Small intestine (tissue), 7 donors: Measurements from ENCODE around the gene MGAT1. TPM values are rescaled to one million over a fixed set of nuclear protein-coding genes. Genes with fewer than 3 reads are reported as not detected.

Source experiments
- DNase-seq, 2 donors: peaks; one replicate each; pipeline versions ENCODE4 v3.0.0 to v3.0.0-alpha.2; 2013
- FAIRE-seq: peaks from 2 replicates; lab custom pipeline; 2012; peaks lifted over from hg19 to GRCh38; lab: Jason Lieb, UNC
- H3K27ac ChIP-seq, 3 donors: one replicate each; pipeline ENCODE4 v1.5.1; 2013; ENCODE audit warnings: low read length in 2 of 3, mild to moderate bottlenecking in 2 of 3, control low read depth in 1 of 3, inconsistent platforms in 1 of 3, low read depth in 1 of 3, moderate library complexity in 1 of 3
- H3K27me3 ChIP-seq, 3 donors: one replicate each; pipeline ENCODE4 v1.6.1; 2013; ENCODE audit warnings: low read length in 3 of 3, inconsistent platforms in 1 of 3; ENCODE audit not compliant: control insufficient read depth in 3 of 3, insufficient read depth in 3 of 3
- H3K36me3 ChIP-seq, 3 donors: one replicate each; pipeline ENCODE4 v1.6.1; 2013; ENCODE audit warnings: low read length in 3 of 3, inconsistent platforms in 1 of 3, low read depth in 1 of 3, mild to moderate bottlenecking in 1 of 3, moderate library complexity in 1 of 3; ENCODE audit not compliant: control insufficient read depth in 3 of 3, insufficient read depth in 2 of 3
- H3K4me1 ChIP-seq, 3 donors: one replicate each; pipeline ENCODE4 v1.6.1; 2013; ENCODE audit warnings: low read length in 2 of 3, inconsistent platforms in 1 of 3, low read depth in 1 of 3, mild to moderate bottlenecking in 1 of 3, moderate library complexity in 1 of 3; ENCODE audit not compliant: control insufficient read depth in 3 of 3, insufficient read depth in 2 of 3
- H3K4me3 ChIP-seq, 3 donors: one replicate each; pipeline ENCODE4 v1.5.1; 2013; ENCODE audit warnings: low read length in 3 of 3, control low read depth in 1 of 3, inconsistent platforms in 1 of 3, low read depth in 1 of 3, mild to moderate bottlenecking in 1 of 3, moderate library complexity in 1 of 3
- H3K9me3 ChIP-seq, 2 donors: one replicate each; pipeline ENCODE4 v1.6.1; 2013; ENCODE audit warnings: low read depth in 1 of 2, low read length in 1 of 2; ENCODE audit not compliant: control insufficient read depth in 2 of 2, insufficient read depth in 1 of 2
- WGBS, 3 donors: extraction: QIAGEN DNeasy Blood & Tissue Kit; methylation state at CpG; one replicate each; pipeline ENCODE4 v1.1.7; 2013; 5-methylcytosine and 5-hydroxymethylcytosine counted together
- polyA plus RNA-seq, 4 donors: library from polyadenylated mRNA; stranded (reverse) in 3 of 4; unstranded in 1 of 4; fragments of 200-250 nt in 3 of 4; fragments of 120-200 nt in 1 of 4; gene quantifications; one replicate each; pipeline versions ENCODE4 v1.2.1 to v1.2.3, GENCODE V29; 2013
- donor health status: healthy with polysubstance abuse.
- donor health status: control.
- donor health status: control.
- donor health status: Bipolar disorder and iron deficiency.
- donor health status: healthy.

MGAT1 gene
- polyA plus RNA-seq, 4 donors: 52.3 to 125 (median 89.2) TPM

DNA sequence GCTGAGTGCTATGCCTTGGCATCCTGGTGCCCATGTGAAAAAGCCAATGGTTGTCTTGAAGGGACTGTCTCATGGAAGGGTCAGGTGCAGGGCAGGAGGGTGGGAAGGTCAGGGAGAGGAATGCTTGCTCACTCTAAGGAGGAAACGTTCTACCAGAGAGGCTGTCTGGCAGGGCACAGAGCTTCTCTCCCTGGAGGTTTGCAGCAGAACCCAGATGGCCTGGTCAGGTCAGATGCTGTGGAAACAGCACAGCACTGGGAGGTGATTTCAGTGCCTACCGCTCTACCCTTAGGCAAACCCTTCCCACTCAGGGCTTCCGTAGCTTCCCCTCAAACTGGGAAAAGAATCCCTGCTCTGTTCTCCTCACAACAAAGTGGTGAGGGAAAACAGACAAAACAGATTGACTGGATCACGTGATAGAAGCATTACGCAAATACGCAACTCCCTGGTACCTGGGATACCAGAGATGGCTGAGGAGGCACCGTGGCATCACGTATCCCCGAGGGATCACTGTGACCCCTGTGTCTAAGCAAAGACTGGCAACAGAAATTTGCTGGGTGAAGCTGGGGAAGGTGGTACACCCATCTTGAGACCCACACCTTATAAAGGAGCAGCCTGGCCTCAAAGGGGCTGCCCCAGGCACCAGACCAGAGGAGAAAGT lies 3.9 kb upstream of the MGAT1 start:
- no peaks in the 10 kb centered on the region for H3K27me3 ChIP-seq
- H3K4me1 ChIP-seq: peaks cover 9 to 45% (median 24%) of the 10 kb centered on the region in 3 donors
- FAIRE-seq (no peak), DNase-seq (no peak)
- no peaks in the 10 kb centered on the region for H3K9me3 ChIP-seq
- H3K36me3 ChIP-seq: peaks cover 0 to 32% (median 0%) of the 10 kb centered on the region in 3 donors
- WGBS, 3 donors: 62 to 72% (median 65%) methylated on average over 9 of the region's 9 CpGs
- peak overlapping the region in 2 of 3 donors; percentile 64 to 66 for H3K4me3 ChIP-seq
- peak overlapping the region; percentile 27 to 94 (median 83) for H3K27ac ChIP-seq

DNA sequence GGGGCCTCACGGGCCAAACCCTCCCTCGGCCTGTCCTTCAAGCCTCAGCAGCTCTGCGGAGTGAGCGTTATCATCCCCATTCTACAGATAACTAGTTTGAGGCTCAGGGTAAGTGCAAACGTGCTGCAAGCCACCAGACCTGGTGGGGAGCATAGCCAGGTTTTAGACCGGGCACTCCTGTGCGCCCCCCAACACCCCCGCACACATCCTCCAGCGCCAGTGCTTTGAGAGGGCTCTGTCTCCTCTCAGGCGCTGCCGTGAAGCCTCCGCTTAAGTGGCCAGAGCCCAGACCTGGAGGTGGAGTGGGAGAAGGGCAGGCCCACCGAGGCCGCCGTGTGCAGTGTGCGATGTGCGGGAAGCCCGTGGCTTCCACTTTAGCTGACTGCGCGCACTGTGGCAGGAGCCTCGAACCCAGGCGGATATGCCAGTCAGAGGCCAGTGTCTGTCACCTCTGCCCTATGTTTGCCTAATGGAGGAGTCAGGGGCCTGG lies 1.6 kb upstream of the MGAT1 start:
- H3K4me1 ChIP-seq: peaks cover 23 to 58% (median 39%) of the 10 kb centered on the region in 3 donors
- DNase-seq (no peak), FAIRE-seq (no peak)
- peak overlapping the region; percentile 42 to 93 (median 64) for H3K27ac ChIP-seq
- peaks cover 0 to 34% (median 0%) of the 10 kb centered on the region in 3 donors for H3K36me3 ChIP-seq
- H3K4me3 ChIP-seq: peak overlapping the region in 2 of 3 donors; percentile 0 to 76
- no peaks in the 10 kb centered on the region for H3K27me3 ChIP-seq
- no peaks in the 10 kb centered on the region for H3K9me3 ChIP-seq
- WGBS, 3 donors: 69 to 87% (median 77%) methylated on average over 22 of the region's 22 CpGs

- DNase-seq (peak; percentile 47 to 72), FAIRE-seq (no peak)
- Histone ChIP-seq H3K4me3 (peak overlapping the region; percentile 39 to 76 (median 70)), H3K4me1 (peaks cover 29 to 58% (median 32%) of the 10 kb centered on the region in 3 donors), H3K9me3 (no peaks in the 10 kb centered on the region), H3K36me3 (peaks cover 0 to 33% (median 0%) of the 10 kb centered on the region in 3 donors), H3K27me3 (no peaks in the 10 kb centered on the region), H3K27ac (peak overlapping the region; percentile 64 to 93 (median 72))
- WGBS, 3 donors: 40 to 63% (median 48%) methylated on average over 40 to 41 of the region's 41 CpGs
Measured at GRCh38 chr5:180803181-180804128, 849 bp upstream of the MGAT1 start.

GRCh38 chr5:180801596-180802324 lies 846 bp downstream of the MGAT1 start:
- Histone ChIP-seq H3K27ac (peak overlapping the region; percentile 39 to 97 (median 95)), H3K9me3 (no peaks in the 10 kb centered on the region), H3K4me1 (peaks cover 22 to 53% (median 30%) of the 10 kb centered on the region in 3 donors), H3K4me3 (peak overlapping the region; percentile 70 to 83 (median 76)), H3K36me3 (peaks cover 0 to 44% (median 0%) of the 10 kb centered on the region in 3 donors), H3K27me3 (no peaks in the 10 kb centered on the region)
- FAIRE-seq (no peak), DNase-seq (no peak)
- 13 to 15% (median 13%) methylated on average over 15 of the region's 15 CpGs for WGBS, 3 donors

DNA sequence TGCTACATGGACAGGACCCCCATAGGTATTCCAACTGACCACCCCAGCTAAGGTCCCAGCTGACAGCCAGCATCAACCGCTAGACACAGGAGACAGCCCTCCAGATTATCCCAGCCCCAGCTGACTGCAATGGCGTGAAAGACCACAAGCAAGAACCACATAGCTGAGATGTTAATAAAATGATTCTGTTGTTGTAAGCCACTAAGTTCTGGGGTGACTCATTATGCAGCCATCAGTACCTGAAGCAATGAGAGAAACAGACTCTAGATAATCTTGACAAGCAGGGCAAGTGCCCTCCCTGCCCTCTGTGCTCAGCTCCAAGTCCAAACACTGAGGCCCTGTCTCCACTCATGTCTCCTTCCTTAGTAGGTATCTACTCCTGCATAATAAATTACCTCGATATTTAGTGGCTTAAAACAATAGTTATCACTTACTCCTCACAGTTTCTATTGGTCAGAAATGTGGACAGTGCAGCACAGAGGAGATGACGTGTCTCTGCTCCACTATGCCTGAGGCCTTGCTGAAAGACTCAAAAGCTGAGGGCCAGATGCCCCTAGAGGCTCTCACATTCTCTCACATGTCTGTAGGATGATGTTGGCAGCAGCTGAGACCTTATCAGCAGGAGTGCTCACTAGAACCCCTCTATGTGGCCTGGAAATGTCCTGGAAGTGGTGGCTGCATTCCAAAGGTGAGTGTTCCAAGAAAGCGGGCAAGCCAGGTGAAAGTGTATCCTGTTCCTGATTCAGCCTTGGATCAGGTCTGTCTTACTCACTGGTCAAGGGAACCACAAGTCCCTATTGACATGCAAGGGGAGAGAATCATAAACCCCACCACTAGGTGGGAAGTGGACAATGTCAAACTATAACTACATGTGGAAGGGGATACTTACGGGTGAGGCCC lies 2.5 kb downstream of the MGAT1 start:
- Histone ChIP-seq H3K27me3 (no peaks in the 10 kb centered on the region), H3K27ac (peak overlapping the region; percentile 18 to 95 (median 76)), H3K4me1 (peaks cover 22 to 47% (median 26%) of the 10 kb centered on the region in 3 donors), H3K4me3 (no peak overlapping the region), H3K9me3 (no peaks in the 10 kb centered on the region), H3K36me3 (peaks cover 0 to 37% (median 0%) of the 10 kb centered on the region in 3 donors)
- no peak for FAIRE-seq
- 49 to 65% (median 59%) methylated on average over 6 of the region's 6 CpGs for WGBS, 3 donors
- peak; percentile 70 to 83 for DNase-seq

DNA sequence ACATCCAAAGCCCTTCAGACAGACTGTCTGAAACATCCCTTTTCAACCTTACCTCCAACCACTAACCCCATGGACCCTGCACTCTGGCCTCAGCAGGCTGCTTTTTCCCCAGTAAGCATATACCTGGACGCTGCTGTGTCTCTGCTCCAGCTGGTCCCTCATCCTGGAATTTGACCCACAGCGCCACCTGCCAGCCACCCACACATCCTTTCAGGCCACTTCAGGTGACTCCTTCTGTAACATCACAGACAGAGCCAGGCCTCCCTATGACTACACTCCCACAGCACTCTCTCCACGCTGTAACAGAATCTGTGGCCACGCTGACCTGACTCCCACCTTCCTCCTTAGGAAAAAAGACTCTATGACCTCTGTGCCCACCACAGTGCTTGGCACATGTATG lies 3.4 kb downstream of the MGAT1 start:
- FAIRE-seq: no peak
- DNase-seq: peak; percentile 71 to 80
- Histone ChIP-seq H3K27me3 (no peaks in the 10 kb centered on the region), H3K4me1 (peaks cover 22 to 46% (median 26%) of the 10 kb centered on the region in 3 donors), H3K9me3 (no peaks in the 10 kb centered on the region), H3K27ac (peak overlapping the region in 1 of 3 donors; percentile 31), H3K4me3 (no peak overlapping the region), H3K36me3 (peaks cover 0 to 31% (median 0%) of the 10 kb centered on the region in 3 donors)
- 32 to 61% (median 51%) methylated on average over 4 of the region's 4 CpGs for WGBS, 3 donors

- DNase-seq (no peak), FAIRE-seq (no peak)
- Histone ChIP-seq H3K27me3 (no peaks in the 10 kb centered on the region), H3K9me3 (no peaks in the 10 kb centered on the region), H3K27ac (no peak overlapping the region), H3K36me3 (peaks cover 0 to 22% (median under 1%) of the 10 kb centered on the region in 3 donors), H3K4me3 (no peak overlapping the region), H3K4me1 (peaks cover 22 to 36% (median 25%) of the 10 kb centered on the region in 3 donors)
- WGBS, 3 donors: 79 to 90% (median 83%) methylated on average over 11 of the region's 11 CpGs
Measured at GRCh38 chr5:180798193-180798592, 4.4 kb downstream of the MGAT1 start.
